ENCODE measurements around the gene PLSCR4. TPM values are rescaled to one million over a fixed set of nuclear protein-coding genes. Genes with fewer than 3 reads are reported as not detected.

Gene PLSCR4
- total RNA-seq, 1 experiment from 2014 or later = 4.4 TPM

GRCh38 chr3:146169891-146170290 is 81.0 kb downstream of the PLSCR4 start:
- BruUV-seq (replicated peaks) = no TSS peak
- Mint-ChIP-seq H3K4me1 (ENCODE audit: insufficient read depth, unreplicated experiment) (peaks cover 23% of the 10 kb centered on the region), H3K27ac (ENCODE audit: low read depth, unreplicated experiment) (peak overlapping the region; percentile 55), H3K9me3 (ENCODE audit: unreplicated experiment) (peaks cover 12% of the 10 kb centered on the region), H3K36me3 (ENCODE audit: insufficient read depth, unreplicated experiment) (no peaks in the 10 kb centered on the region), H3K4me3 (ENCODE audit: unreplicated experiment) (no peak overlapping the region), H3K27me3 (ENCODE audit: insufficient read depth, unreplicated experiment) (no peaks in the 10 kb centered on the region)
- CTCF ChIA-PET = interaction anchor here (0.8 to 5.2 kb wide), 2 partner anchors 19 to 36 kb away, joined by 3 to 33 read pairs; no protein-coding TSS in a partner anchor
- intact Hi-C loops (cut with micrococcal nuclease) = no loop called here
- POLR2A ChIA-PET = interaction anchor here (1.3 kb wide), 1 partner anchor 8 kb away, joined by 9 read pairs; the partner anchor contains the start of gene PLOD2
- no peak for TF ChIP-seq CTCF (IDR thresholded peaks at IDR 0.05; ENCODE audit: unreplicated experiment)
- no peak for DNase-seq (ENCODE audit: unreplicated experiment)

GRCh38 chr3:146166826-146167225 is 84.1 kb downstream of the PLSCR4 start:
- Mint-ChIP-seq H3K4me3 (ENCODE audit: unreplicated experiment) (peak overlapping the region; percentile 15), H3K4me1 (ENCODE audit: insufficient read depth, unreplicated experiment) (peaks cover 46% of the 10 kb centered on the region), H3K27me3 (ENCODE audit: insufficient read depth, unreplicated experiment) (no peaks in the 10 kb centered on the region), H3K27ac (ENCODE audit: low read depth, unreplicated experiment) (peak overlapping the region; percentile 65), H3K36me3 (ENCODE audit: insufficient read depth, unreplicated experiment) (no peaks in the 10 kb centered on the region), H3K9me3 (ENCODE audit: unreplicated experiment) (peaks cover 12% of the 10 kb centered on the region)
- no peak for TF ChIP-seq CTCF (IDR thresholded peaks at IDR 0.05; ENCODE audit: unreplicated experiment)
- intact Hi-C loops (cut with micrococcal nuclease) = no loop called here
- ChIA-PET POLR2A (interaction anchor here (0.5 to 4.2 kb wide), 16 partner anchors 10 to 415 kb away, joined by 3 to 54 read pairs (median 6); partner anchors contain the start of gene PLSCR1), CTCF (interaction anchor here (0.7 to 2.8 kb wide), 9 partner anchors 10 to 414 kb away, joined by 3 to 12 read pairs (median 4); no protein-coding TSS in a partner anchor)
- DNase-seq (ENCODE audit: unreplicated experiment) = peak; percentile 24
- no TSS peak for BruUV-seq (replicated peaks)

- CTCF ChIA-PET = interaction anchor here (0.7 to 2.8 kb wide), 10 partner anchors 11 to 415 kb away, joined by 3 to 12 read pairs (median 4); no protein-coding TSS in a partner anchor
- POLR2A ChIA-PET = interaction anchor here (0.5 to 4.2 kb wide), 17 partner anchors 10 to 415 kb away, joined by 3 to 54 read pairs (median 6); partner anchors contain the start of gene PLSCR1
- peak overlapping the region; percentile 15 for H3K4me3 Mint-ChIP-seq (ENCODE audit: unreplicated experiment)
- H3K4me1 Mint-ChIP-seq (ENCODE audit: insufficient read depth, unreplicated experiment) = peaks cover 46% of the 10 kb centered on the region
- peaks cover 12% of the 10 kb centered on the region for H3K9me3 Mint-ChIP-seq (ENCODE audit: unreplicated experiment)
- no peak for TF ChIP-seq CTCF (IDR thresholded peaks at IDR 0.05; ENCODE audit: unreplicated experiment)
- intact Hi-C loops (cut with micrococcal nuclease) = no loop called here
- no peaks in the 10 kb centered on the region for H3K36me3 Mint-ChIP-seq (ENCODE audit: insufficient read depth, unreplicated experiment)
- no TSS peak for BruUV-seq (replicated peaks)
- peak overlapping the region; percentile 65 for H3K27ac Mint-ChIP-seq (ENCODE audit: low read depth, unreplicated experiment)
- H3K27me3 Mint-ChIP-seq (ENCODE audit: insufficient read depth, unreplicated experiment) = no peaks in the 10 kb centered on the region
- DNase-seq (ENCODE audit: unreplicated experiment) = peak; percentile 89
Observed at GRCh38 chr3:146166415-146166821, 84.5 kb downstream of the PLSCR4 start.

GRCh38 chr3:146165877-146166276 is 85.0 kb downstream of the PLSCR4 start:
- H3K36me3 Mint-ChIP-seq (ENCODE audit: insufficient read depth, unreplicated experiment) = no peaks in the 10 kb centered on the region
- BruUV-seq (replicated peaks) = no TSS peak
- TF ChIP-seq CTCF (IDR thresholded peaks at IDR 0.05; ENCODE audit: unreplicated experiment) = no peak

More at GRCh38 chr3:146165877-146166276, 85.0 kb downstream of the PLSCR4 start:
- Mint-ChIP-seq H3K4me3 (ENCODE audit: unreplicated experiment) (peak overlapping the region; percentile 55), H3K27ac (ENCODE audit: low read depth, unreplicated experiment) (peak overlapping the region; percentile 57), H3K9me3 (ENCODE audit: unreplicated experiment) (peaks cover 12% of the 10 kb centered on the region), H3K4me1 (ENCODE audit: insufficient read depth, unreplicated experiment) (peaks cover 46% of the 10 kb centered on the region), H3K27me3 (ENCODE audit: insufficient read depth, unreplicated experiment) (no peaks in the 10 kb centered on the region)
- intact Hi-C loops (cut with micrococcal nuclease) = no loop called here
- ChIA-PET CTCF (interaction anchor here (0.7 to 2.8 kb wide), 8 partner anchors 10 to 415 kb away, joined by 3 to 12 read pairs (median 5); no protein-coding TSS in a partner anchor), POLR2A (interaction anchor here (0.7 to 4.2 kb wide), 16 partner anchors 9 to 416 kb away, joined by 3 to 54 read pairs (median 6); no protein-coding TSS in a partner anchor)
- DNase-seq (ENCODE audit: unreplicated experiment) = no peak

All from MCF 10A (cell line).